Colonic mucosa (tissue), 4 donors: ENCODE data around the gene MYCN. TPM values are rescaled to one million over a fixed set of nuclear protein-coding genes. Genes with fewer than 3 reads are reported as not detected.
"Not testable (repeated sequence)": the region's sequence is repeated elsewhere in the genome, so short reads cannot be mapped to it uniquely, and the experiment has no call there.

ENCODE experiments used
- DNase-seq: peaks from one replicate; pipeline ENCODE4 v3.0.0-alpha.2; 2020
- H3K27ac ChIP-seq: fragments of 200-600 bp; one replicate; pipeline ENCODE4 v1.8.0; 2021
- H3K27me3 ChIP-seq: fragments of 200-600 bp; one replicate; pipeline ENCODE4 v1.8.0; 2021
- H3K36me3 ChIP-seq: fragments of 200-600 bp; one replicate; pipeline ENCODE4 v1.8.0; 2021
- H3K4me1 ChIP-seq: fragments of 200-600 bp; one replicate; pipeline ENCODE4 v1.8.0; 2021; ENCODE audit warnings: mild to moderate bottlenecking
- H3K4me3 ChIP-seq: fragments of 200-600 bp; one replicate; pipeline ENCODE4 v1.8.0; 2021
- H3K9ac ChIP-seq, 2 donors: one replicate each; pipeline ENCODE4 v1.7.0; 2013; ENCODE audit warnings: control low read depth in 2 of 2, low read depth in 2 of 2, low read length in 2 of 2
- H3K9me3 ChIP-seq: fragments of 200-600 bp; one replicate; pipeline ENCODE4 v1.8.0; 2021
- CTCF ChIP-seq: fragments of 200-600 bp; IDR thresholded peaks from one replicate; pipeline ENCODE4 v1.8.0; 2022; ENCODE audit warnings: antibody characterized with exemption, mild to moderate bottlenecking
- intact Hi-C: fragments of 100-400 bp; cut with DNase I; formaldehyde crosslinking; loops from one replicate; pipeline ENCODE4 v1.14.1; 2022
- total RNA-seq, 2 donors: library from RNA; stranded (reverse); fragmentation: NEBNext Ultra II Directional in 1 of 2; extraction: Animal tissue kit (Norgen Biotek cat#: 25700) in 1 of 2; gene quantifications; one replicate each; pipeline ENCODE4 v1.2.1, GENCODE V29; 2021
- donor health status: healthy.
- donor health status: DM: no; HTN: no; CAD: no.
- donor health status: DM: no; HTN: no; CAD: no.

MYCN gene
- total RNA-seq, 2 donors from 2014 or later: 1.5 to 1.7 TPM

GRCh38 chr2:15949551-15949950, 9.2 kb downstream of the MYCN start:
- no peaks in the 10 kb centered on the region for H3K4me1 ChIP-seq
- no peak overlapping the region for H3K9ac ChIP-seq
- H3K36me3 ChIP-seq: no peaks in the 10 kb centered on the region
- no peak for DNase-seq
- H3K27me3 ChIP-seq: no peaks in the 10 kb centered on the region
- no peak overlapping the region for H3K27ac ChIP-seq
- no peak overlapping the region for H3K4me3 ChIP-seq
- no peaks in the 10 kb centered on the region for H3K9me3 ChIP-seq
- intact Hi-C loops: no loop called here
- TF ChIP-seq CTCF: no peak

- no peak overlapping the region for H3K27ac ChIP-seq
- H3K9ac ChIP-seq: no peak overlapping the region
- intact Hi-C loops: no loop called here
- no peaks in the 10 kb centered on the region for H3K36me3 ChIP-seq
- DNase-seq: no peak
- H3K27me3 ChIP-seq: no peaks in the 10 kb centered on the region
- no peaks in the 10 kb centered on the region for H3K9me3 ChIP-seq
- H3K4me1 ChIP-seq: no peaks in the 10 kb centered on the region
- no peak for TF ChIP-seq CTCF
- H3K4me3 ChIP-seq: no peak overlapping the region
Measured at GRCh38 chr2:15950088-15950952, 10.0 kb downstream of the MYCN start.

GRCh38 chr2:15951936-15952335, 11.6 kb downstream of the MYCN start:
- H3K27me3 ChIP-seq, H3K4me3 ChIP-seq, intact Hi-C loops, H3K9me3 ChIP-seq, H3K27ac ChIP-seq, H3K36me3 ChIP-seq, H3K4me1 ChIP-seq, DNase-seq, H3K9ac ChIP-seq: not testable (repeated sequence)

GRCh38 chr2:15952451-15953146, 12.2 kb downstream of the MYCN start:
- Histone ChIP-seq H3K27me3 (no peaks in the 10 kb centered on the region), H3K9me3 (no peaks in the 10 kb centered on the region), H3K4me3 (no peak overlapping the region), H3K27ac (no peak overlapping the region), H3K9ac (no peak overlapping the region), H3K4me1 (no peaks in the 10 kb centered on the region), H3K36me3 (no peaks in the 10 kb centered on the region)
- intact Hi-C loops: no loop called here
- no peak for TF ChIP-seq CTCF
- DNase-seq: no peak

GRCh38 chr2:15953147-15953630, 12.8 kb downstream of the MYCN start:
- H3K9ac ChIP-seq: no peak overlapping the region
- intact Hi-C loops: no loop called here

More at GRCh38 chr2:15953147-15953630, 12.8 kb downstream of the MYCN start:
- H3K36me3 ChIP-seq: no peaks in the 10 kb centered on the region
- no peak for DNase-seq
- H3K27me3 ChIP-seq: no peaks in the 10 kb centered on the region
- TF ChIP-seq CTCF: no peak
- H3K9me3 ChIP-seq: no peaks in the 10 kb centered on the region
- H3K27ac ChIP-seq: no peak overlapping the region
- H3K4me3 ChIP-seq: no peak overlapping the region
- H3K4me1 ChIP-seq: no peaks in the 10 kb centered on the region
